Measurements from ENCODE around the gene MAP3K14. TPM values are rescaled to one million over a fixed set of nuclear protein-coding genes. Genes with fewer than 3 reads are reported as not detected.

The MAP3K14 gene
- total RNA-seq, 1 experiment from 2014 or later = 16.8 TPM

DNA sequence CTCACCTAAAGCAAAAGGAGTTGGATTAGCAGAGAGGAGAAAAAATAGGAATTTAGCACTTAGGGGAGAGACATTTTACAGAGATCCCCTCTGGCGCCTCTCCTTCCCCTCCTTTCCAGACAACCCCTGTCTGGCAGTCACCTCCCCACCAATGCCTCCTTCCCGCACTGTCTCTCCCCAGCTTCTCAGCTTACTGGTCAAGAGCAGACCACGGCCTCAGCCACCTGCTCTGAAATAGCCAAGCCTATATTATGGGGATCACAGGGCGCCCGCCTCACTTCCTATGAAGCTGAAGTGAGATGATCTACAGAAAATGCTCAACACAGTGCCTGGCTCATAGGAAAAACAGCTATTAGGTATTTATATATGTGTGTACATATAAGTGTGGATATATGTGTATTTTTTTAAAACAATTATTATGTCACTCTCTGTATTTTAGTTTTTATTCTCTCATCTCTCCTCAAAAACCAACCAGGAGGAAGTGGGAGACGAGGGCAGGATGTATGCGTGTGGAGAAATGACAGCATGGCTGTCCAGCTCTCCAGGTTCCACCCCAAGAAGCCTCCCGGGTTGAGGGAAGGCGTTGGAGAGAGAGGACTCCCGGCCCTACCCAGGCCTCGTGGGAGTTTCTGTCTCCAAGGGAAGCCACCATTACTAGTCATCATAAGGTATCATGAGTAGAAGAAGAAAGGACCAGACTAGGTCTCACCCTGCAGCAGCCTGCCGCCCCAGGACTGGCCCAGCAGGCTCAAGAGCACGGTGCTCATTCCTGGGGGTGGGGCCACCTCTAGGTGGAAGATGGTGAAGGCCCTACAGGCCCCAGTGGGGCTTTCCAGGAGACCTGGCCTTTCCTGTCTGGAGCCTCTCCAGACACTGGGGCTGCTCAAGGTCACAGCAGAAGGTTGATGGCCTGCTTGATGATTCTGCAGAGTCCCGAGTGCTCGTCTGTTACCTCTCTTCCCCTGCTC lies 27.2 kb downstream of the MAP3K14 start:
- Histone ChIP-seq H3K27me3 (ENCODE audit: low read length) (no peaks in the 10 kb centered on the region), H3K4me2 (ENCODE audit: low read length) (no peak overlapping the region), H3K4me3 (ENCODE audit: low read length) (no peak overlapping the region), H3K9me3 (ENCODE audit: low read length) (no peaks in the 10 kb centered on the region), H3K4me1 (ENCODE audit: insufficient read depth, low read length) (peaks cover 22% of the 10 kb centered on the region), H3K79me2 (ENCODE audit: low read length) (peaks cover 43% of the 10 kb centered on the region), H3F3A (ENCODE audit: low read length, unreplicated experiment) (peaks cover 9% of the 10 kb centered on the region), H3K9me2 (replicated peaks; ENCODE audit: low read length) (no peaks in the 10 kb centered on the region), H3K36me3 (ENCODE audit: low read depth, low read length) (peaks cover 55% of the 10 kb centered on the region; the same call in 1 of the 2 replicates), H2AFZ (ENCODE audit: low read length) (no peak overlapping the region), H3K9ac (ENCODE audit: low read length) (no peak overlapping the region), H4K20me1 (ENCODE audit: low read length) (peaks cover 15% of the 10 kb centered on the region), H3K27ac (ENCODE audit: low read length) (no peak overlapping the region)
- TF ChIP-seq, protein P1, sequence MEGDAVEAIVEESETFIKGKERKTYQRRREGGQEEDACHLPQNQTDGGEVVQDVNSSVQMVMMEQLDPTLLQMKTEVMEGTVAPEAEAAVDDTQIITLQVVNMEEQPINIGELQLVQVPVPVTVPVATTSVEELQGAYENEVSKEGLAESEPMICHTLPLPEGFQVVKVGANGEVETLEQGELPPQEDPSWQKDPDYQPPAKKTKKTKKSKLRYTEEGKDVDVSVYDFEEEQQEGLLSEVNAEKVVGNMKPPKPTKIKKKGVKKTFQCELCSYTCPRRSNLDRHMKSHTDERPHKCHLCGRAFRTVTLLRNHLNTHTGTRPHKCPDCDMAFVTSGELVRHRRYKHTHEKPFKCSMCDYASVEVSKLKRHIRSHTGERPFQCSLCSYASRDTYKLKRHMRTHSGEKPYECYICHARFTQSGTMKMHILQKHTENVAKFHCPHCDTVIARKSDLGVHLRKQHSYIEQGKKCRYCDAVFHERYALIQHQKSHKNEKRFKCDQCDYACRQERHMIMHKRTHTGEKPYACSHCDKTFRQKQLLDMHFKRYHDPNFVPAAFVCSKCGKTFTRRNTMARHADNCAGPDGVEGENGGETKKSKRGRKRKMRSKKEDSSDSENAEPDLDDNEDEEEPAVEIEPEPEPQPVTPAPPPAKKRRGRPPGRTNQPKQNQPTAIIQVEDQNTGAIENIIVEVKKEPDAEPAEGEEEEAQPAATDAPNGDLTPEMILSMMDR (conservative IDR thresholded peaks at IDR 0.05; ENCODE audit: low read depth, low read length) = no peak
- TF ChIP-seq EZH2 (IDR thresholded peaks at IDR 0.05; ENCODE audit: low read length, unreplicated experiment) (no peak), EZH2phosphoT487 (IDR thresholded peaks at IDR 0.05; ENCODE audit: borderline replicate concordance, low read length) (no peak)
- ATAC-seq (no peak), DNase-seq (no peak)
- ChIA-PET POLR2A (ENCODE audit: unreplicated experiment) (no interaction called here), CTCF (no interaction called here)
- BruUV-seq (replicated peaks) = no TSS peak
- intact Hi-C loops (cut with micrococcal nuclease) = loop anchor here (5.0 kb wide), 1 partner anchor 98 kb away; no protein-coding TSS in a partner anchor

DNA sequence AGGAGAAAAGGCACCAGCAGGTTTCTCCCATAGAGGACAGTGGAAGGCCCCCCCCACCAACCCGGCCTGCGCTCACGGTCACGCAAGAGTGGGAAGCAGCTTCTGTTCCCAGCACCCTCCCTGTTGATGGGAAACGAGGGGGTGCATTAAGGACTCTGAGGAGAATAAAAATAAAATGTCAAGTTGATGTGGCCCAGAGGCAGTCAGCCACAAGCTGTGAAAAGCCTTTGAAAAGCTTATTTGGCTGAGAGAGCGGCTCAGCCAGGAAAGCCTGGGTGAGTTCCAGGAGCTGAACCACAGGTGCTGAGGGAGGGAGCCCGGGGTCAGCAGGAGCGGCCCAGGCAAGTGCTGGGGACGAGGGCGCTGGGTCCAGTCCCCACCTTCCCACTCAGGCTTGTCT lies 28.0 kb downstream of the MAP3K14 start:
- DNase-seq = no peak
- peaks cover 15% of the 10 kb centered on the region for H3K4me1 ChIP-seq (ENCODE audit: insufficient read depth, low read length)
- H3K79me2 ChIP-seq (ENCODE audit: low read length) = peaks cover 37% of the 10 kb centered on the region
- ChIA-PET POLR2A (ENCODE audit: unreplicated experiment) (no interaction called here), CTCF (no interaction called here)
- no peak overlapping the region for H3K4me2 ChIP-seq (ENCODE audit: low read length)
- H3F3A ChIP-seq (ENCODE audit: low read length, unreplicated experiment) = peaks cover 2% of the 10 kb centered on the region
- no TSS peak for BruUV-seq (replicated peaks)
- no peaks in the 10 kb centered on the region for H3K9me3 ChIP-seq (ENCODE audit: low read length)
- no peak overlapping the region for H3K27ac ChIP-seq (ENCODE audit: low read length)
- H3K9me2 ChIP-seq (replicated peaks; ENCODE audit: low read length) = no peaks in the 10 kb centered on the region
- peaks cover 63% of the 10 kb centered on the region for H3K36me3 ChIP-seq (ENCODE audit: low read depth, low read length)
- intact Hi-C loops (cut with micrococcal nuclease) = no loop called here
- ATAC-seq = no peak
- peaks cover 15% of the 10 kb centered on the region for H4K20me1 ChIP-seq (ENCODE audit: low read length)
- H3K27me3 ChIP-seq (ENCODE audit: low read length) = no peaks in the 10 kb centered on the region
- H3K9ac ChIP-seq (ENCODE audit: low read length) = no peak overlapping the region
- TF ChIP-seq EZH2 (IDR thresholded peaks at IDR 0.05; ENCODE audit: low read length, unreplicated experiment) (no peak), EZH2phosphoT487 (IDR thresholded peaks at IDR 0.05; ENCODE audit: borderline replicate concordance, low read length) (no peak)
- TF ChIP-seq, protein P1 (conservative IDR thresholded peaks at IDR 0.05; ENCODE audit: low read depth, low read length) = no peak
- no peak overlapping the region for H3K4me3 ChIP-seq (ENCODE audit: low read length)
- H2AFZ ChIP-seq (ENCODE audit: low read length) = no peak overlapping the region
